K562 (cell line): ENCODE results near the gene SETD1B. TPM values are rescaled to one million over a fixed set of nuclear protein-coding genes. Genes with fewer than 3 reads are reported as not detected.

Experiments
- BACH1 ChIP-seq: fragments of 200-800 bp; sonication (Bioruptor generic); IDR thresholded peaks from 2 replicates; pipeline ENCODE4 v1.6.1; 2016; ENCODE audit warnings: missing genetic modification characterization, missing compliant biosample characterization
- CBX3 ChIP-seq, 2 experiments: IDR thresholded peaks; 1 replicate in 1 of 2; 2 replicates in 1 of 2; pipeline ENCODE4 v1.6.1; 2012; ENCODE audit warnings: inconsistent platforms in 2 of 2, low read length in 2 of 2, borderline replicate concordance in 1 of 2, control low read depth in 1 of 2
- FOXA3 ChIP-seq, 2 experiments: fragments of 450-650 bp in 1 of 2; sonication (generic) in 1 of 2; formaldehyde crosslinking; IDR thresholded peaks in 1 of 2; conservative IDR thresholded peaks in 1 of 2; 2 replicates each; pipeline versions ENCODE4 v1.4.0 to v1.8.0; 2020 to 2022; ENCODE audit warnings: mild to moderate bottlenecking in 2 of 2, missing genetic modification reagents in 1 of 2
- MTA1 ChIP-seq: fragments of 450-650 bp; IDR thresholded peaks from 2 replicates; pipeline ENCODE4 v1.6.1; 2017; ENCODE audit warnings: borderline replicate concordance
- NFATC3 ChIP-seq: fragments of 450-650 bp; IDR thresholded peaks from 2 replicates; pipeline ENCODE4 v1.6.1; 2017; ENCODE audit warnings: mild to moderate bottlenecking
- NFE2L1 ChIP-seq: fragments of 450-650 bp; IDR thresholded peaks from 2 replicates; pipeline ENCODE4 v1.6.1; 2016; ENCODE audit warnings: missing genetic modification characterization, low read depth, mild to moderate bottlenecking, missing compliant biosample characterization, moderate library complexity, borderline replicate concordance
- RBM39 ChIP-seq: fragments of 200-400 bp; formaldehyde crosslinking; optimal IDR thresholded peaks from 2 replicates; pipeline ENCODE3; 2018; ENCODE audit warnings: low read depth, low read length
- STAT5B ChIP-seq: fragments of 250-450 bp; sonication (Bioruptor Pico); IDR thresholded peaks from 2 replicates; pipeline ENCODE4 v1.8.0; 2021; ENCODE audit warnings: mild to moderate bottlenecking, inconsistent platforms
- TAF7 ChIP-seq: fragments of 450-650 bp; IDR thresholded peaks from 2 replicates; pipeline ENCODE4 v1.6.1; 2016; ENCODE audit warnings: missing genetic modification characterization, missing compliant biosample characterization
- TAF9B ChIP-seq: fragments of 450-650 bp; IDR thresholded peaks from 2 replicates; pipeline ENCODE4 v1.6.1; 2018; ENCODE audit warnings: mild to moderate bottlenecking; ENCODE audit not compliant: partially characterized antibody
- XRCC5 ChIP-seq: fragments of 200-400 bp; formaldehyde crosslinking; IDR thresholded peaks from 2 replicates; pipeline ENCODE4 v1.6.1; 2017; ENCODE audit warnings: low read depth, mild to moderate bottlenecking, low read length
- YBX1 ChIP-seq: fragments of 450-650 bp; IDR thresholded peaks from 2 replicates; pipeline ENCODE4 v1.7.1; 2016; ENCODE audit warnings: mild to moderate bottlenecking
- ZC3H8 ChIP-seq: fragments of 450-650 bp; IDR thresholded peaks from 2 replicates; pipeline ENCODE4 v1.6.1; 2017
- ZFP1 ChIP-seq: fragments of 450-650 bp; formaldehyde crosslinking; IDR thresholded peaks from 2 replicates; pipeline ENCODE4 v1.4.0; 2020; ENCODE audit warnings: mild to moderate bottlenecking, mixed read lengths
- ZNF239 ChIP-seq: fragments of 250-450 bp; sonication (Bioruptor Pico); IDR thresholded peaks from 2 replicates; pipeline ENCODE4 v1.4.0; 2020; ENCODE audit warnings: mild to moderate bottlenecking
- ZNF785 ChIP-seq: fragments of 250-450 bp; sonication (Bioruptor Pico); IDR thresholded peaks from 2 replicates; pipeline ENCODE4 v1.4.0; 2020; ENCODE audit warnings: mild to moderate bottlenecking
- ZNF830 ChIP-seq: fragments of 250-450 bp; sonication (Bioruptor Pico); IDR thresholded peaks from 2 replicates; pipeline ENCODE4 v1.5.0; 2021; ENCODE audit warnings: mild to moderate bottlenecking
- polyA plus RNA-seq, 8 experiments: library from polyadenylated mRNA; depleted of rRNA in 4 of 8; stranded (reverse) in 5 of 8; unstranded in 3 of 8; fragments of >200 nt; fragmentation: Nextera tagmentation in 2 of 8; fragmentation: Illumina TruSeq in 1 of 8; extraction: Ambion mirVana in 2 of 8; extraction: Trizol in 1 of 8; gene quantifications; 2 replicates each; pipeline versions ENCODE4 v1.2.1 to v1.2.3, GENCODE V29; 2011 to 2014; ENCODE audit warnings: inconsistent platforms in 1 of 8, missing spikeins in 1 of 8
- total RNA-seq, 7 experiments: library from RNA; depleted of rRNA in 6 of 7; stranded (reverse); fragments of >200 nt in 6 of 7; fragmentation: Illumina TruSeq in 2 of 7; extraction: Trizol in 2 of 7; gene quantifications; 2 replicates each; pipeline versions ENCODE4 v1.2.1 to v1.2.3, GENCODE V29; 2011 to 2021; ENCODE audit warnings: low replicate concordance in 1 of 7
- TF ChIP-seq, protein P1 (sequence below): sonication (generic); formaldehyde crosslinking; IDR thresholded peaks from 2 replicates; pipeline ENCODE4 v1.8.0; 2022; ENCODE audit warnings: mild to moderate bottlenecking, missing genetic modification reagents, borderline replicate concordance
- TF ChIP-seq, protein P2 (sequence below): fragments of 250-450 bp; sonication (Bioruptor Pico); IDR thresholded peaks from 2 replicates; pipeline ENCODE4 v1.4.0; 2020; ENCODE audit warnings: mild to moderate bottlenecking, moderate library complexity
- TF ChIP-seq, protein P3 (sequence below), 3 experiments: fragments of 200-800 bp in 1 of 3; sonication (Bioruptor generic) in 1 of 3; sonication (generic) in 1 of 3; formaldehyde crosslinking in 1 of 3; IDR thresholded peaks; 2 replicates each; pipeline versions ENCODE4 v1.6.1 to v1.8.0; 2016 to 2022; ENCODE audit warnings: mild to moderate bottlenecking in 2 of 3, missing compliant biosample characterization in 2 of 3, missing genetic modification characterization in 2 of 3, missing genetic modification reagents in 1 of 3

The SETD1B gene
- total and polyA plus RNA-seq, 9 of the 15 experiments (the other 6 are each of a cell fraction or from before 2014, with no cell fraction given): 0.48 to 26.6 (median 2.3) TPM

DNA sequence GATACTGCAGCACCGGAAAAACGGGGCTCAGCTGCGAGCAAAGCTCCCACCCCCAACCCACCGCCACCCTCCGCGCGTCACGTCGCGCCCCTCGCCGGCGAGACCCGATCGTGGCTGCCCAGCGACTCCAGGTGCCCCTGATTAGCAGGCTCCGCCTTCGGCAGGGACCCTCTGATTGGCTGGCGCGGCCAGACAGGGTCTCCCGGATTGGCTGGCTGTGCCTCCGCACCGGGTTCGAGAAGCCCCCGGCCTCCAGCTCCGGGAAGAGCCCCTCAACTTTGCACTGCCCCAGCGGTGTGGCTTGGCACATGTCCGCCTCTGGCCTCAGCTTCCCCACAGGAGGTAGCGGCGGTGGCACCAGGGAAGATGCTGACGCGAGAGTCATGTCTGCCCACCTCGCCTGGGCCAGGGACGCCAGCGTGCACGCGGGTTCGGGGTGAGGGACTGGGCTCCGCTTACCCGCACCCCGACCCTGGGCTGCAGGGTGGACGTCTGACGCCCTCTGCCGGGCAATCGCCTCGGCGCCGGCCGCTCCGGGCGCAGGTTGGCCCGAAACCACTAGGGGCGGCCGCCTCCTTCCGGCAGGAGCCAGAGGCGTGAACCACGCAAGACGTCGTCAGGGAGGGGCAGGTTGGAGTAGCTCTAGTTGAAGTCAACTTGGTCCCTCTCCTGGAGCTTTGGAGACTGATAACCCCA lies 9.8 kb upstream of the SETD1B start (continued):
- TF ChIP-seq FOXA3 (CRISPR knock-in tag; conservative IDR thresholded peaks at IDR 0.05 in 1 of 2, IDR thresholded peaks at IDR 0.05 in 1 of 2) (no peak), ZNF239 (no peak), ZNF785 (CRISPR knock-in tag) (no peak), XRCC5 (peak; percentile 99), ZC3H8 (no peak), CBX3 (IDR thresholded peaks at IDR 0.05; ENCODE audit: borderline replicate concordance in 1 of 2, low read length in 2 of 2) (peak in 1 of 2 experiments; percentile 47; a peak in 1 of 3 replicates), TAF9B (no peak), ZNF830 (CRISPR knock-in tag) (no peak), ZFP1 (CRISPR knock-in tag) (no peak), RBM39 (peak; percentile 59), MTA1 (no peak), YBX1 (no peak), NFATC3 (no peak), BACH1 (tag) (no peak), TAF7 (tag) (no peak), NFE2L1 (no peak), STAT5B (CRISPR knock-in tag) (no peak)
- TF ChIP-seq, protein P1, sequence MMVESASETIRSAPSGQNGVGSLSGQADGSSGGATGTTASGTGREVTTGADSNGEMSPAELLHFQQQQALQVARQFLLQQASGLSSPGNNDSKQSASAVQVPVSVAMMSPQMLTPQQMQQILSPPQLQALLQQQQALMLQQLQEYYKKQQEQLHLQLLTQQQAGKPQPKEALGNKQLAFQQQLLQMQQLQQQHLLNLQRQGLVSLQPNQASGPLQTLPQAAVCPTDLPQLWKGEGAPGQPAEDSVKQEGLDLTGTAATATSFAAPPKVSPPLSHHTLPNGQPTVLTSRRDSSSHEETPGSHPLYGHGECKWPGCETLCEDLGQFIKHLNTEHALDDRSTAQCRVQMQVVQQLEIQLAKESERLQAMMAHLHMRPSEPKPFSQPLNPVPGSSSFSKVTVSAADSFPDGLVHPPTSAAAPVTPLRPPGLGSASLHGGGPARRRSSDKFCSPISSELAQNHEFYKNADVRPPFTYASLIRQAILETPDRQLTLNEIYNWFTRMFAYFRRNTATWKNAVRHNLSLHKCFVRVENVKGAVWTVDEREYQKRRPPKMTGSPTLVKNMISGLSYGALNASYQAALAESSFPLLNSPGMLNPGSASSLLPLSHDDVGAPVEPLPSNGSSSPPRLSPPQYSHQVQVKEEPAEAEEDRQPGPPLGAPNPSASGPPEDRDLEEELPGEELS: peak; percentile 77
- TF ChIP-seq, protein P2, sequence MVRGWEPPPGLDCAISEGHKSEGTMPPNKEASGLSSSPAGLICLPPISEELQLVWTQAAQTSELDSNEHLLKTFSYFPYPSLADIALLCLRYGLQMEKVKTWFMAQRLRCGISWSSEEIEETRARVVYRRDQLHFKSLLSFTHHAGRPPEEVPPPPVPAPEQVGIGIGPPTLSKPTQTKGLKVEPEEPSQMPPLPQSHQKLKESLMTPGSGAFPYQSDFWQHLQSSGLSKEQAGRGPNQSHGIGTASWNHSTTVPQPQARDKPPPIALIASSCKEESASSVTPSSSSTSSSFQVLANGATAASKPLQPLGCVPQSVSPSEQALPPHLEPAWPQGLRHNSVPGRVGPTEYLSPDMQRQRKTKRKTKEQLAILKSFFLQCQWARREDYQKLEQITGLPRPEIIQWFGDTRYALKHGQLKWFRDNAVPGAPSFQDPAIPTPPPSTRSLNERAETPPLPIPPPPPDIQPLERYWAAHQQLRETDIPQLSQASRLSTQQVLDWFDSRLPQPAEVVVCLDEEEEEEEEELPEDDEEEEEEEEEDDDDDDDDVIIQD: no peak
- TF ChIP-seq, protein P3, sequence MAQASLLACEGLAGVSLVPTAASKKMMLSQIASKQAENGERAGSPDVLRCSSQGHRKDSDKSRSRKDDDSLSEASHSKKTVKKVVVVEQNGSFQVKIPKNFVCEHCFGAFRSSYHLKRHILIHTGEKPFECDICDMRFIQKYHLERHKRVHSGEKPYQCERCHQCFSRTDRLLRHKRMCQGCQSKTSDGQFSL (CRISPR knock-in tag; IDR thresholded peaks at IDR 0.05): peak; percentile 17; the same call in 1 of the 2 replicates
- TF ChIP-seq, protein P3 (tag; IDR thresholded peaks at IDR 0.05): no peak
